Fibroblast of upper back skin (primary cell): Measurements from ENCODE around the gene D2HGDH.
"Not testable (repeated sequence)": the region's sequence is repeated elsewhere in the genome, so short reads cannot be mapped to it uniquely, and the experiment has no call there.

Source experiments
- DNase-seq: peaks from one replicate; pipeline ENCODE4 v3.0.0-alpha.2; 2013

The D2HGDH gene

DNA sequence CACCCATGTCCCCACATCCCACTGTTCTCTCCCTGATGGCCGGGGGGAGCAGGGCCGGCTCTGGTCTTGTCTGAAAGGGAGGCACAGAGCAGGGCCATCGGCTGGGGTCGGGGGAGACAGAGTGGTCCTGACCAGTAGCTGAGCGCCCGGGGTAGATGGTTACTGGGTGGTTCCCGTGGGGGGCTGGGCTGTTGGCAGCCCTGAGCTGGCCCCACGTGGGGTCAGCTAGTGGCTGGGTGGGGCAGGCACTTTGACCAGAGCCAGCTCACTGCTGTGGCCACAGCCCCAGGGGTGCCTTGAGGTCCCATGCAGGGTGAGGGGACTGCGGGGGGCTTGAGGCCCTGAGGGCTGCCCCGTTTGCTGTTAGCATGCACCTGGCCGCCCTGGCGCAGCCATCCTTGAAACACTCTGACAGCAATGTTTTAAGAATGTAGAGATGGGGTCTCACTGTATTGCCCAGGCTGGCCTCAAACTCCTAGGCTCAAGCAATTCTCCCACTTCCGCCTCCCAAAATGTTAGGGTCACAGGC lies 62.2 kb downstream of the D2HGDH start:
- DNase-seq: no peak

DNA sequence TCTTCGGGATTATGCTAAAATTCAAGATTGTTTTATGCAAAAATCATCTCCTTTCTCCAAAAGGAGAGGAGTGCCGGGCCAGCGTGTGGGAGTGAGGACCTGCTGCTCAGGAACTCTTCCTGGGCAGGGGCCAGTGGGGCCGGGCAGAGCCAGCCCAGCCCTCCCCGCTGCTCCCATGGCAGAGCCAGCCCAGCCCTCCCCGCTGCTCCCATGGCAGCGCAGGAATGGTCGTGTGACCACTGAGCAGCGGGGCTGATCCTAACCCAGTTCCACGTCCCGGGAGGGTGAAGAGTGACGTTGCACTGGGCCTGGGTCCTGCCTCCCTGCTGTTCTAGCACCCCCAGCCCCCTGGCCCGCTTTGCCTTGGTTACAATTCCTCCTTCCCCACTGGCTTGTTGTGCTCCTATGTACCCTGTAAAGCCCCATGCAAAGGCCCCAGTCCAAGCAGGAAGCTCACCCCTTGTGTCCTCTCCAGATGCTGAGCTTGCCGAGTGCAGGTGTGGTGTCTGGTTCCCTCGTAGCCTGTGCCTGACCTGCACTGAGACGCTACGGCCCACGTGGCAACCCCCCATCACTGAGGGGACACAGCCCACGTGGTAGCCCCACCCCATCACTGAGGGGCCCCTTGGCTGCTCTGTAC lies 63.1 kb downstream of the D2HGDH start:
- DNase-seq: no peak

DNA sequence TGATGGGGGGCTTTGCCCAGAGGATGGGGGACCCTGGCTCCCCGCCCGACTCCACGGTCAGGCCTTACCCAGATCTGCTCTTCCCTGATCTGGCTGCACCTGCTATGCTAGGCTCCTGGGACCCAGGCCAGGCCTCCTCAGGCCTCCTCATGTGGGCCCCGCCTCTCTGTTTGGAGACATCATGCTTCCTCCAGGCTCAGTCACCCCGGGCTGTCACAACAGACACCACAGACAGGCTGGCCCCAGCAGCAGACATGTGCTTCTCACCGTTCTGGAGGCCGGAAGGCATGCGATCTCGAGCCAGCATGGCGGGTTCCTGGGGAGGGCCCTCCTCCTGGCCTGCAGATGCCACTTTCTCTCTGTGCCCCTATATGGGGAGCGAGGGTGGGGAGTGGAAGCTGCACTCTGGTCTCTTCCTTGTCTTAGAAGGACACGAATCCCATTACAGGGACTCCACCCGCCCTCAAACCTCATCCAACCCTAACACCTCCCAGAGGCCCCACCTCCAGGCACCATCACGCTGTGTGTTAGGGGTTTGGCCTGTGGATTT lies 63.7 kb downstream of the D2HGDH start:
- DNase-seq: no peak

GRCh38 chr2:241798631-241799521 lies 64.4 kb downstream of the D2HGDH start:
- no peak for DNase-seq

DNA sequence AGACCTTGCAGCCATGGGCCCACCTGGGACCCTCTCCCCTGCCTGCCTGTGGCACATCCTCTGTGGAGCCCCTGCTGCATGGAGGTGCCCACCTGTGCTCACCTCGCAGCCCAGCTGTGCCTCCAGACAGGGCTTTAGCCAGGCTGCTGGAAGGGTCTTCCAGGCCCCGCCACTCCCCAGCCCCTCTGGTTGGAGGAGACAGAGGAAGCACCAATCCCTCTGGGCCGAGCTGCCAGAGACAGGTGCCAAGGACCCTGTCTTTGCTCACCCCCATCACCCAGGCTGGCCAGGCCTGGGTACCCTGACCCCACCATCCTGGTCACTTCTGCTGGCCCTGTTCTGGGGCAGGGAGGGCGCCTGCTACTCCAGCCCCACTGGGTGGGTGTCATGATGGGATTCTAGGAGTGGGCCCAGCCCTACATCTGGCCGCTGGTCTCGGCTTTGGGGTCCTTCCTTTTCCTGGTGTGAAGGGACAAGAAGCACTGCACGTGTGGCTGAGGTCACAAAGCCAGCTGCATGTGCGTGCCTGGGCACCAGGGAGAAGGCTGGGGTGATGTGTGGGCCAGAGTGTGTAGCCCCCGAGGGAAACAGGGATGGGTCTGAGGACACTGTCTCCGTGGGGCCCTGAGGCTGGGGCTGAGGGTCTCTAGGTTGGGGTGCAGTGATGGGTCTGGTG lies 65.2 kb downstream of the D2HGDH start:
- no peak for DNase-seq

DNA sequence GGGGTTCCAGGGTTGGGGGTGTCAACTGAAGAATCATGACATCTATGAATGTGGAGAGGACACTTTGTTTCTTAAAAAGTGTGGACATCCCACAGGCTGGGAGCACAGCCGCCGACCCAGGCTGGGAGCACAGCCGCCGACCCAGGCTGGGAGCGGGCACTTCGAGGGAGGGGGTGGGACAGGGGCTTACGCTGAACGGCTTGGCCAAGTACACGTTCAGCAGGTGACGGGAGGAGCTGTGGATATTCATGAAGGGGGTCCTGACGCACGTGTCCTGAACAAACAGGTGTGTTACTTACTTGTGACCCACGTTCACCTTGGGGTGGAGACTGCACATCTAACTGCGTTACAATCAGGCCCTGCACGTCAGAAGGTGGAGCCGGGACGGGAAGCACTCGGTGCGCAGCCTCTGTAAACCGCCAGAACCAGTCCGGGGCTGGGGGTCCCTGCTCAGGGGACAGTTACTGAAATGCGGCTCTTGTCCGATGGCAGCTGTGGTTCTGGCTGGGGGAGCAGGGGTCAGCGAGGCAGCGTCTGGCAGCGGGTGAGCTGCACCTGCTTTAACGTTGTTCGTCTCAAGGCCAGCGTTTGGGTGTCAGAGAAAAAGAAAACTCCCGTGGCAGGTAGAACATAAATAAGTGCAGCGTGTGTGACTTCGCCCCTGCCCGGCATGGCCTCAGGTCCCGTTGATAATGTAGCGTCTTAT lies 65.9 kb downstream of the D2HGDH start:
- not testable (repeated sequence) for DNase-seq

- no peak for DNase-seq
Observed at GRCh38 chr2:241801611-241802420, 67.4 kb downstream of the D2HGDH start.

GRCh38 chr2:241802421-241803318 lies 68.2 kb downstream of the D2HGDH start:
- DNase-seq: no peak

- peak; percentile 34 for DNase-seq
Observed at GRCh38 chr2:241803387-241804325, 69.2 kb downstream of the D2HGDH start.

DNA sequence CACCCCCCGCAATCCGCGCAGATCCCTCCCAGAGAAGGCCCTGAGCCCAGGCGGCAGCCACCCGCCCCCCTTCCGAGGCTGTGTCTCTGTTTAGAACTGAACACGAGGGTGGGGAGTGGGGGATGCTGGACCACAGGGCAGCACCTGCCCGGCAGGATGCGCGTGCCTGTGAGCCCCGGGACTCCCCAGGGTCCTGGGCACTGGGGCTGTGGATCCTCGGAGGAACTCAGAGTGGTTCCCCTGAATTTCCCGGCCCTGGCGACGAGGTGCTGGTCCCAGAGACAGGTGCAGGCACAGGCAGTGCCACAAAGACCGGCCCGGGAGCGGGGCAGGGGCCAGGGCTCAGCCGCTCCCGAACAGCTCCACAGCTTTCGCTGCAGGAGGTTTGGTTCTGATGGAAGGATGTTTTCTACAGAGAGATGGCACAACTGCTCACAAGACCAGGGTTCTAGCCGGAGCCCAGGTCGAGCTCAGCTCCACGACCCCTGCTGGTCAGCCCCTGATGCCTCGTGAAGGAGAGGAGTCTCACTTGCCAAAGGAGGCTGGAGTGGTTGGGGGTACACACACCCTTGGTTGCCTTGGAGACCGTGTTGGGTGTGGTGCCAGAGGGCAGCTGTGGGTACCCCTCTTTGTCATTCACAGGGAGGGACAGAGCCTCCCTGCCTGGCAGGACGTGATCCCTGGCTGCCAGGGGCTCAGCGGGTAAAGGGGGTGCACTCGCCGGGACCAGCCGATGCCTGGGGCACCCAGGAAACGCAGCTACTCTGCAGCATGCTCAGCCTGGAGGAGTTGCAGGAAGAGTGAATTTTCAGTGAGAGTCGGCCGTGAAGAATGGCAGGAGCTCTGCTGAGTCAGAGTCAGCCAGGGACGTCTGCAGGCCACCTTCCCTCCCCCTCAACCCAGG lies 70.1 kb downstream of the D2HGDH start:
- DNase-seq: peak; percentile 65

- DNase-seq: not testable (repeated sequence)
Observed at GRCh38 chr2:241806217-241806616, 71.8 kb downstream of the D2HGDH start.

GRCh38 chr2:241808051-241808720 lies 73.8 kb downstream of the D2HGDH start:
- peak; percentile 20 for DNase-seq

GRCh38 chr2:241808721-241809382 lies 74.4 kb downstream of the D2HGDH start, which contains the start of gene NEU4:
NEU4 (plus strand) TSS chr2:241809193; CDS start chr2:241814485, 5,292 bp downstream.
- DNase-seq: no peak

GRCh38 chr2:241809383-241810306 lies 75.2 kb downstream of the D2HGDH start:
- no peak for DNase-seq

GRCh38 chr2:241810307-241811200 lies 76.1 kb downstream of the D2HGDH start:
- no peak for DNase-seq
